Measurements from ENCODE around the gene APBB2. TPM values are rescaled to one million over a fixed set of nuclear protein-coding genes. Genes with fewer than 3 reads are reported as not detected.
"Not testable (repeated sequence)": the region's sequence is repeated elsewhere in the genome, so short reads cannot be mapped to it uniquely, and the experiment has no call there.

The APBB2 gene
- total RNA-seq, 1 donor from 2014 or later, result 23.5 TPM

GRCh38 chr4:40995850-40996249 is 218.5 kb downstream of the APBB2 start:
- intact Hi-C loops (cut with micrococcal nuclease), result no loop called here
- Histone ChIP-seq H3K36me3 (no peaks in the 10 kb centered on the region), H3K27ac (replicated peaks) (no peak overlapping the region), H3K9me3 (replicated peaks) (no peaks in the 10 kb centered on the region), H3K4me3 (no peak overlapping the region), H3K4me1 (peaks cover 37% of the 10 kb centered on the region), H3K27me3 (ENCODE audit: low read depth) (no peaks in the 10 kb centered on the region)
- DNase-seq, result no peak
- no peak for TF ChIP-seq CTCF (IDR thresholded peaks at IDR 0.05; ENCODE audit: borderline replicate concordance)

- H3K27ac ChIP-seq (replicated peaks); DNase-seq; H3K36me3 ChIP-seq; intact Hi-C loops (cut with micrococcal nuclease); H3K27me3 ChIP-seq (ENCODE audit: low read depth); H3K9me3 ChIP-seq (replicated peaks); H3K4me3 ChIP-seq: not testable (repeated sequence)
- peaks cover 36% of the 10 kb centered on the region for H3K4me1 ChIP-seq
These were observed 220.0 kb downstream of the APBB2 start for GRCh38 chr4:40994321-40994720.

- peaks cover 32% of the 10 kb centered on the region for H3K4me1 ChIP-seq
- H3K4me3 ChIP-seq; H3K36me3 ChIP-seq; intact Hi-C loops (cut with micrococcal nuclease); H3K9me3 ChIP-seq (replicated peaks); H3K27me3 ChIP-seq (ENCODE audit: low read depth); DNase-seq: not testable (repeated sequence)
- H3K27ac ChIP-seq (replicated peaks), result peak overlapping the region; percentile 31
These were observed 221.0 kb downstream of the APBB2 start for GRCh38 chr4:40993296-40993693.

- H3K36me3 ChIP-seq, result no peaks in the 10 kb centered on the region
- TF ChIP-seq CTCF (IDR thresholded peaks at IDR 0.05; ENCODE audit: borderline replicate concordance), result no peak
- H3K27me3 ChIP-seq (ENCODE audit: low read depth), result no peaks in the 10 kb centered on the region
- peak overlapping the region; percentile 31 for H3K27ac ChIP-seq (replicated peaks)
- H3K9me3 ChIP-seq (replicated peaks), result no peaks in the 10 kb centered on the region
- no peak overlapping the region for H3K4me3 ChIP-seq
- intact Hi-C loops (cut with micrococcal nuclease), result no loop called here
- DNase-seq, result no peak
- H3K4me1 ChIP-seq, result peaks cover 27% of the 10 kb centered on the region
These were observed 221.7 kb downstream of the APBB2 start for GRCh38 chr4:40992472-40993295.

- intact Hi-C loops (cut with micrococcal nuclease), result no loop called here
- Histone ChIP-seq H3K36me3 (no peaks in the 10 kb centered on the region), H3K27ac (replicated peaks) (no peak overlapping the region), H3K4me3 (no peak overlapping the region), H3K4me1 (peaks cover 23% of the 10 kb centered on the region), H3K27me3 (ENCODE audit: low read depth) (no peaks in the 10 kb centered on the region), H3K9me3 (replicated peaks) (no peaks in the 10 kb centered on the region)
- DNase-seq, result no peak
- TF ChIP-seq CTCF (IDR thresholded peaks at IDR 0.05; ENCODE audit: borderline replicate concordance), result no peak
These were observed 222.4 kb downstream of the APBB2 start for GRCh38 chr4:40991908-40992307.

GRCh38 chr4:40990899-40991265 is 223.5 kb downstream of the APBB2 start:
- Histone ChIP-seq H3K27me3 (ENCODE audit: low read depth) (no peaks in the 10 kb centered on the region), H3K4me3 (no peak overlapping the region), H3K4me1 (peaks cover 31% of the 10 kb centered on the region), H3K9me3 (replicated peaks) (no peaks in the 10 kb centered on the region), H3K36me3 (no peaks in the 10 kb centered on the region), H3K27ac (replicated peaks) (no peak overlapping the region)
- no peak for DNase-seq
- TF ChIP-seq CTCF (IDR thresholded peaks at IDR 0.05; ENCODE audit: borderline replicate concordance), result no peak
- intact Hi-C loops (cut with micrococcal nuclease), result no loop called here

All from left ventricle myocardium inferior (tissue), 1 donor.